ENCODE data around the gene ATG101. TPM values are rescaled to one million over a fixed set of nuclear protein-coding genes. Genes with fewer than 3 reads are reported as not detected.

ATG101 gene
- total RNA-seq, 1 donor from 2014 or later = 34.4 TPM

DNA sequence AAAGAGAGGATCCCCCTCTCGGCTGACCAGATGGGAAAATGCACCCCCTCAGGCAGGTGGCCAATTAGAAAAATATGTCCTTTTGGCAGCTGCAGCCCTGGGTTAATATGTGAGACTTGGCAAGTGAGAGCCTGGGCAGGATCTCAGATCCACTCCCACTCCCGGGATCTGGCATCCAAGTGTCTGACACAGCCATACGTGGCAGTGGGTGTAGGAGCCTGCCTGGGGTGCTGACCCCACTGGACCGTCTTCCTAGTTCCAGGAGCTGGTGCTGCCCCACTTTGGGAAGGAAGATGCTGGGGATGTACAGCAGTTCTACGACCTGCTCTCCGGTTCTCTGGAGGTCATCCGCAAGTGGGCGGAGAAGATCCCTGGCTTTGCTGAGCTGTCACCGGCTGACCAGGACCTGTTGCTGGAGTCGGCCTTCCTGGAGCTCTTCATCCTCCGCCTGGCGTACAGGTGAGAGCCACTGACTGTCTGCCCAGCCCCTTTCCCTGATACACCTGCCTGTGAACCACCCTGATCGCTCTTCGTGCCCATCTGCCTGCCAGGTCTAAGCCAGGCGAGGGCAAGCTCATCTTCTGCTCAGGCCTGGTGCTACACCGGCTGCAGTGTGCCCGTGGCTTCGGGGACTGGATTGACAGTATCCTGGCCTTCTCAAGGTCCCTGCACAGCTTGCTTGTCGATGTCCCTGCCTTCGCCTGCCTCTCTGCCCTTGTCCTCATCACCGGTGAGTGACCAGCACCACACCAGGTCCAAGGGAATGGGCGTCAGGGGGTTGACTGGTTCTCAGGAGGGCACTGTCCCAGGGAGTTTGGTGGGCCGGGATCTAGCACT lies 12.8 kb upstream of the ATG101 start:
- Histone ChIP-seq H3K27me3 (ENCODE audit: control insufficient read depth in 3 of 3, insufficient read depth in 3 of 3, low read length in 3 of 3) (no peaks in the 10 kb centered on the region), H3K27ac (ENCODE audit: low read depth, low read length) (peak overlapping the region; percentile 54), H3K36me3 (ENCODE audit: control insufficient read depth in 3 of 3, insufficient read depth in 3 of 3, low read length in 3 of 3) (peaks cover 36 to 69% (median 41%) of the 10 kb centered on the region in 3 donors), H3K9ac (ENCODE audit: low read depth in 1 of 3, low read length in 3 of 3) (peak overlapping the region in 2 of 3 donors; percentile 30 to 45), H3K4me1 (ENCODE audit: control insufficient read depth in 3 of 3, insufficient read depth in 3 of 3, low read length in 3 of 3) (peaks cover 33 to 59% (median 56%) of the 10 kb centered on the region in 3 donors), H3K9me3 (ENCODE audit: control insufficient read depth in 3 of 3, low read length in 3 of 3) (no peaks in the 10 kb centered on the region), H3K4me3 (ENCODE audit: low read length in 3 of 3) (no peak overlapping the region)

DNA sequence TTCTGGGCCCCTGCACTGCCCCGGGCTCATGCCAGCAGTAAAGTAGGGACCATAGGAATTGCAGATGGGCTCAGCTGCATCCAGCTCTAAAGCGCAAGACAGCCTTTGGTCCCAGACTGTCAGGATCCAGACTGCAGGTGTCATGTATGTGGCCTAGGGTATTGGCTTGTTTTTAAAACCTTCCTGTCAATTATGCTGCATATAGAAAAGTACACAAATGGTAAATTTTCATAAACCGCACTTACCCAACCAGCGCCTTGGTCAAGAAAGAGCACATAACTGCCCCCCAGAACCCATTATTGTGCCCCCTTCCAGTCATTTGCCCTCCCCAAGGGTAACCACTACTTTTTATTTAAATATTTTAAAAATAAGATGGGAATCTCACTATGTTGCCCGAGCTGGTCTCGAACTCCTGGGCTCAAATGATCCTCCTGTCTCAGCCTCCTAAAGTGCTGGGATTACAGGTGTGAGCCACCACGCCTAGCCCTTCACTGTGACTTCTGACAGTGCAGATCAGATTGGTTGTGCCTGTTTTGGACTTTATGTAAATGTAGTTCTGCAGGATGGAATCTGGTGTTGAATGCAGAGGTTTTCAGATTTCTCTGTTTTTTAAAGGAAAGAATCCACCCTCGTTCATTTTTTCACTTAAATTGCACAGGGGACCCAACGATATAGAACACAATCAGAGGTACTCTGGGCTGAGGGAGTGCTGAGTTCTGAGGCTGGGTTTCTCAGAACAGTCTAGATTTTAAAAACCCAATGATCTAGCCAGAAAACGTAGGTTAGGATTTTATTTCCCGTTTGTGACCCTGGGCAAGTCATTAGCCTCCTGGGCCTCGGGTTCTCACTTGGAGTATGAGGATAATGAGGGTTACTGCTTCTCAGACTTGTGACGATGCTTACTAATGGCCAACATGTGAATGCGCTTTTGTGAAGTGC lies 11.9 kb upstream of the ATG101 start:
- peak overlapping the region; percentile 54 for H3K27ac ChIP-seq (ENCODE audit: low read depth, low read length)
- H3K4me3 ChIP-seq (ENCODE audit: low read length in 3 of 3) = no peak overlapping the region
- no peaks in the 10 kb centered on the region for H3K9me3 ChIP-seq (ENCODE audit: control insufficient read depth in 3 of 3, low read length in 3 of 3)
- H3K27me3 ChIP-seq (ENCODE audit: control insufficient read depth in 3 of 3, insufficient read depth in 3 of 3, low read length in 3 of 3) = no peaks in the 10 kb centered on the region
- H3K4me1 ChIP-seq (ENCODE audit: control insufficient read depth in 3 of 3, insufficient read depth in 3 of 3, low read length in 3 of 3) = peaks cover 33 to 59% (median 56%) of the 10 kb centered on the region in 3 donors
- H3K36me3 ChIP-seq (ENCODE audit: control insufficient read depth in 3 of 3, insufficient read depth in 3 of 3, low read length in 3 of 3) = peaks cover 36 to 62% (median 41%) of the 10 kb centered on the region in 3 donors
- H3K9ac ChIP-seq (ENCODE audit: low read depth in 1 of 3, low read length in 3 of 3) = peak overlapping the region in 2 of 3 donors; percentile 30 to 45

DNA sequence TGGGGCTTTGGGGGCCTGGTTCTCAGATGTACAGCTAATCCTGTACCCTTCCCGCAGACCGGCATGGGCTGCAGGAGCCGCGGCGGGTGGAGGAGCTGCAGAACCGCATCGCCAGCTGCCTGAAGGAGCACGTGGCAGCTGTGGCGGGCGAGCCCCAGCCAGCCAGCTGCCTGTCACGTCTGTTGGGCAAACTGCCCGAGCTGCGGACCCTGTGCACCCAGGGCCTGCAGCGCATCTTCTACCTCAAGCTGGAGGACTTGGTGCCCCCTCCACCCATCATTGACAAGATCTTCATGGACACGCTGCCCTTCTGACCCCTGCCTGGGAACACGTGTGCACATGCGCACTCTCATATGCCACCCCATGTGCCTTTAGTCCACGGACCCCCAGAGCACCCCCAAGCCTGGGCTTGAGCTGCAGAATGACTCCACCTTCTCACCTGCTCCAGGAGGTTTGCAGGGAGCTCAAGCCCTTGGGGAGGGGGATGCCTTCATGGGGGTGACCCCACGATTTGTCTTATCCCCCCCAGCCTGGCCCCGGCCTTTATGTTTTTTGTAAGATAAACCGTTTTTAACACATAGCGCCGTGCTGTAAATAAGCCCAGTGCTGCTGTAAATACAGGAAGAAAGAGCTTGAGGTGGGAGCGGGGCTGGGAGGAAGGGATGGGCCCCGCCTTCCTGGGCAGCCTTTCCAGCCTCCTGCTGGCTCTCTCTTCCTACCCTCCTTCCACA lies 11.0 kb upstream of the ATG101 start:
- Histone ChIP-seq H3K4me1 (ENCODE audit: control insufficient read depth in 3 of 3, insufficient read depth in 3 of 3, low read length in 3 of 3) (peaks cover 32 to 59% (median 56%) of the 10 kb centered on the region in 3 donors), H3K36me3 (ENCODE audit: control insufficient read depth in 3 of 3, insufficient read depth in 3 of 3, low read length in 3 of 3) (peaks cover 36 to 56% (median 41%) of the 10 kb centered on the region in 3 donors), H3K4me3 (ENCODE audit: low read length in 3 of 3) (no peak overlapping the region), H3K9ac (ENCODE audit: low read depth in 1 of 3, low read length in 3 of 3) (no peak overlapping the region), H3K9me3 (ENCODE audit: control insufficient read depth in 3 of 3, low read length in 3 of 3) (no peaks in the 10 kb centered on the region), H3K27ac (ENCODE audit: low read depth, low read length) (peak overlapping the region; percentile 52), H3K27me3 (ENCODE audit: control insufficient read depth in 3 of 3, insufficient read depth in 3 of 3, low read length in 3 of 3) (no peaks in the 10 kb centered on the region)

DNA sequence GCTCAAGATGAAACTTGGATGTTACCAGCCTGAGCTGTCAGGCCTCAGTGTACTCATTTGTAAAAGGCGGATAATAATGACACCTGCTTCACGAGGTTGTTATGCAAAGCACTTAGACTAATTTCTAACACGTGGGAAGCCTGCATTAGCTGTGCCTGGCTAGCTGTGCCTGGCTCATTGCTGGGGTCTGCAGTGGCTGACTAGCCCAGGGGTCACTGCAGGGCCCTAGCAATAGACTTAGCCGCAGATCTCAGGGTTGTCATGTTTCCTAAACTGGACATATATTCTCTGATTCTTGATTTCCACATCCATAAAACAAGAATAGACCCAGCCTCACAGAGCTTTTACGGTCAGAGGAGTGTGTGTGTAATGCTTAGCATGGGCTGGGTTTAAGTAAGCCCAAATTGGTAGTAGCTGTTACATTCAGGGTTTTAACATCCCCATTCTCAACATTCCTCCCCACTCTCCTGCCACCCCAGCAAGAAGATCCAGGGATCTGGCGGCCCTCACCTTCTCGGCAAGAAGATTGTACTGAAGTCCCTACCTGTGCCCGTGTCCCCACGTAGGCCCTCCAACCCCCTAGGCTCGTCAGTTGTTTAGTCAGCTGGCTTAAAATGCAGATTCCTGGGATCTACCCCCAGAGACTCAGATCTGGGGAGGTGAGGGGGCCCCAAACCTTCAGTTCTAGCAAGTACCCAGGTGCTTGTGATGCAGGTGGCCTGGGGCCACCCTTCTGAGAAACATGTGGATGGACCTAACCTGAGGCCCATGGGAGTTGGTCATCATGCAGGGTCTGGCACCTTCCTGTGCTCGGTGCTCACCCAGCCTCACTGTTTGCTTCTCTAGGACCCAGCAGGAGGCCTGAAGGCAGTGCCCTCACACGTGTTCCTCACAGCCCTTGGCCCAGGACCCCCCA lies 9.9 kb upstream of the ATG101 start:
- H3K4me1 ChIP-seq (ENCODE audit: control insufficient read depth in 3 of 3, insufficient read depth in 3 of 3, low read length in 3 of 3) = peaks cover 36 to 57% (median 55%) of the 10 kb centered on the region in 3 donors

DNA sequence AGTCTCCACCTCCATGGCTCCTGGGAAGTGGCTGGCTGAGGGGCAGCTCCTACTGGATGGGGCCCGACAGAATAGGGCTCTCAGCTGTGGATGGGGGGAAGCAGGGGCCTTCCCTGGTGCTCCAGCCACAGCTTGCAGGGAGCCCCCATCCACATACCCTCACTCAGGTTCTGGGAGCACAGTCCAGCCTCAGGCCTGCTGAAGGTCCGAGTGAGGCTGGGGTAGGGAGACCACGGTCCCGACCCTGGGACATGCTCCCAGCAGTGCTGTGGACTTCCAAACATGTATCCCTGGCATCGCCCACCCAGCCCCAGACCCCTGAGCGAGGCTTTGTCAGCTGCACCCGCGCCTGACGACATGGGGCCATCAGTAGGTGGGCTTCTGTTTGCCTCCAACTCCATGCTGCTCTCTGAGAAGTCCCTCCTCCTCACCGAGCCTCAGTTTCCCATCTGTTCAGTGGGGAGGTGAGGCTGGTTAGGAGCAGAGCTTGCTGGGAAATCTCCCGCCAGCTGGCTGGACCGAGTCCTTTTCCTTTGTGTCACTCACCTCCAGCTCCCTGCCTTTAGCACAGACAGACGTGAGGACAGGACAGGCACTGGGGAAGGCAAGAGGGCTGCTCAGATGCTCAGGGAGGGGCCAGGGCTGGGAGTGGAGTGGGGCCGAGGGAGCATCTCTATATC lies 9.1 kb upstream of the ATG101 start:
- no peak overlapping the region for H3K4me3 ChIP-seq (ENCODE audit: low read length in 3 of 3)
- peaks cover 31 to 51% (median 50%) of the 10 kb centered on the region in 3 donors for H3K4me1 ChIP-seq (ENCODE audit: control insufficient read depth in 3 of 3, insufficient read depth in 3 of 3, low read length in 3 of 3)
- peaks cover 26 to 39% (median 34%) of the 10 kb centered on the region in 3 donors for H3K36me3 ChIP-seq (ENCODE audit: control insufficient read depth in 3 of 3, insufficient read depth in 3 of 3, low read length in 3 of 3)
- no peaks in the 10 kb centered on the region for H3K9me3 ChIP-seq (ENCODE audit: control insufficient read depth in 3 of 3, low read length in 3 of 3)
- H3K9ac ChIP-seq (ENCODE audit: low read depth in 1 of 3, low read length in 3 of 3) = peak overlapping the region in 2 of 3 donors; percentile 38 to 45
- peak overlapping the region; percentile 83 for H3K27ac ChIP-seq (ENCODE audit: low read depth, low read length)
- H3K27me3 ChIP-seq (ENCODE audit: control insufficient read depth in 3 of 3, insufficient read depth in 3 of 3, low read length in 3 of 3) = no peaks in the 10 kb centered on the region

More for the DNA sequence above, 9.9 kb upstream of the ATG101 start:
- Histone ChIP-seq H3K4me3 (ENCODE audit: low read length in 3 of 3) (no peak overlapping the region), H3K36me3 (ENCODE audit: control insufficient read depth in 3 of 3, insufficient read depth in 3 of 3, low read length in 3 of 3) (peaks cover 32 to 46% (median 36%) of the 10 kb centered on the region in 3 donors), H3K27me3 (ENCODE audit: control insufficient read depth in 3 of 3, insufficient read depth in 3 of 3, low read length in 3 of 3) (no peaks in the 10 kb centered on the region), H3K9ac (ENCODE audit: low read depth in 1 of 3, low read length in 3 of 3) (peak overlapping the region in 1 of 3 donors; percentile 45), H3K27ac (ENCODE audit: low read depth, low read length) (peak overlapping the region; percentile 83), H3K9me3 (ENCODE audit: control insufficient read depth in 3 of 3, low read length in 3 of 3) (no peaks in the 10 kb centered on the region)

DNA sequence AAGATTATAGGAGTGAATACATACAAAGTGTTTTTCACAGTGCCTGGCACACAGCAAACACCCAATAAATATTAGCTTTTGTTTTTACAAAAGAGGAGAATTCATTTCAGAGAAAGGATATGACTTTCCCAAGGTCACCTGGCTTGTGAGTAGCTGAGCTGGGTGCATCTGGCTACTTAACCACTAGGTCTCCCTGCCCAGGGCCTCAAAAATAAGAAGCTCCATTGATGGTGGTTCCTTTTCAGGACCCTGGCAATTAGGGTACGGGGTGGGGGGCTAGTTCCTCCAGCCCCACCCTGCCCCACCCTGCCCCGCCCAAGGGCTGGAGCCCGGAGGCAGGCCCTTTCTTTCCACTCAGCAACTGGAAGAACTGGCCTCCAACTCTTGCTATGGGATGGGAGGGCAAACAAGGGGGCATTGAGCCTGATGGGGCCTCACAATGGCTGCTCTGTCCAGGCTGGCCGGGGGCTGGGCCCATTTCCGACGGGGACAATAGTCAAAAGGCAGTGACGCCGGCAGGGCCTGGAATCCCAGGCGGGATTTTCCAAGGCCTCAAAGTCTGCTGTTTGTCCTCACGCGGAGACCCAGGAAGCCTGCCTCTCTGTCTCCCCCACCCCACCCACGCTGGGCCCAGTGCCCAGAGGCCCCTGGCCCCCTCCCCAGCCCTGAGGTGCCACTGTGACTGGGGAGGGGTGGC lies 8.2 kb upstream of the ATG101 start:
- peak overlapping the region in 2 of 3 donors; percentile 20 to 25 for H3K9ac ChIP-seq (ENCODE audit: low read depth in 1 of 3, low read length in 3 of 3)
- H3K9me3 ChIP-seq (ENCODE audit: control insufficient read depth in 3 of 3, low read length in 3 of 3) = no peaks in the 10 kb centered on the region
- H3K36me3 ChIP-seq (ENCODE audit: control insufficient read depth in 3 of 3, insufficient read depth in 3 of 3, low read length in 3 of 3) = peaks cover 22 to 32% (median 26%) of the 10 kb centered on the region in 3 donors
- H3K4me3 ChIP-seq (ENCODE audit: low read length in 3 of 3) = no peak overlapping the region
- peaks cover 30 to 44% (median 43%) of the 10 kb centered on the region in 3 donors for H3K4me1 ChIP-seq (ENCODE audit: control insufficient read depth in 3 of 3, insufficient read depth in 3 of 3, low read length in 3 of 3)
- peak overlapping the region; percentile 83 for H3K27ac ChIP-seq (ENCODE audit: low read depth, low read length)
- H3K27me3 ChIP-seq (ENCODE audit: control insufficient read depth in 3 of 3, insufficient read depth in 3 of 3, low read length in 3 of 3) = no peaks in the 10 kb centered on the region

DNA sequence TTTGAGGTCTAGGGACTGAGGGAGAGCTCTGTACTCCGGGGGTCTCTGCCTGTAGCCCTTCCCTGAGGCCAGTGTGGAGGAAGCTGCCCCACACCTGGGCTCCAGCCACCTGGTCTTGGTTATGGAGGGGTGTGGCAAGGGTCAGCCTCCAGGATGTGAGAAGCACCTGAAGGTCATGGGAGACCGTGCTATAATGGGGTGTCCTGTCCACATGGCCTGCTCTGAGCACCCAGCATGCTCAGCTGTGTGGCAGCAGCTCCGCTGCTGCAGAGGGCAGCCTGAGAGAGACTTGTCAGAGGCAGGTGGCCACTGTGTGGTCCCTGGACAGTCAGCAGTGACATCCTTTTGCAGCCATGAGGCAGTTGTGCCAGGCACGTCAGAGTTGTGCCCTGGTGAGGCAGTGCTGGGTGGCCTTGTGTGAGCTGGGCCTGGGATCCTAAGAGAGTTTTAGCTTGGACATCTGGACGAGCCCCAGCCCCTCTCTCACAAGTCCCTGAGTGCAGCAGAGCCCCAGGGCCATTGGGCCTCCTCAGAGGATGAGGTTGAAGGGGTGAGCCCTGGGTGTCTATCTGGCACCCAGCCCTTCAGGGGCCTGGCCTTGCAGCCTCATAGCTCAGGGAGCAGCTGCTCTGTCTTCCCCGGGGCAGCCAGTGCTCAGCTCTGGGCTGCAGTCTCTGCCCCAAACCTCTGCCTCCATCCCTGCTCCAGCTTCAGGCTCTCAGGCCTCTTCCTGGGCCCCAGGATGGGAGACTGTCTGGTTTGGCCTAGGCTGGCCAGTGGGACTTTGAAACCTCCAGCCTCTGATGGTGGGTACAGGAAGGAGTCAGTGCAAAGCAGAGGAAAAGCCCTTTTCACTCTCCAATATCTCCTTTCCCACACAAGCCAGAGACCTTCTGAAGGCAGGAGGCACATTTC lies 7.4 kb upstream of the ATG101 start:
- Histone ChIP-seq H3K27ac (ENCODE audit: low read depth, low read length) (peak overlapping the region; percentile 83), H3K4me3 (ENCODE audit: low read length in 3 of 3) (no peak overlapping the region), H3K4me1 (ENCODE audit: control insufficient read depth in 3 of 3, insufficient read depth in 3 of 3, low read length in 3 of 3) (peaks cover 24 to 36% (median 35%) of the 10 kb centered on the region in 3 donors), H3K27me3 (ENCODE audit: control insufficient read depth in 3 of 3, insufficient read depth in 3 of 3, low read length in 3 of 3) (no peaks in the 10 kb centered on the region), H3K9me3 (ENCODE audit: control insufficient read depth in 3 of 3, low read length in 3 of 3) (no peaks in the 10 kb centered on the region), H3K36me3 (ENCODE audit: control insufficient read depth in 3 of 3, insufficient read depth in 3 of 3, low read length in 3 of 3) (peaks cover 14 to 24% (median 18%) of the 10 kb centered on the region in 3 donors), H3K9ac (ENCODE audit: low read depth in 1 of 3, low read length in 3 of 3) (peak overlapping the region; percentile 45 to 76 (median 51))

Data from skeletal muscle tissue (tissue), 4 donors.